ENCODE measurements around the gene STXBP4.

STXBP4 gene

GRCh38 chr17:55154101-55154500 lies 185.5 kb downstream of the STXBP4 start:
- DNase-seq, result no peak
- in situ Hi-C loops (cut with HindIII; ENCODE audit: low pct_ligation_motif_present, low pct_unique_long_range_greater_than_20kb, low sequenced_read_pairs), result no loop called here

- no peak for DNase-seq
- in situ Hi-C loops (cut with HindIII; ENCODE audit: low pct_ligation_motif_present, low pct_unique_long_range_greater_than_20kb, low sequenced_read_pairs), result no loop called here
Measured at GRCh38 chr17:55155856-55156560, 187.4 kb downstream of the STXBP4 start.

- DNase-seq, result no peak
- in situ Hi-C loops (cut with HindIII; ENCODE audit: low pct_ligation_motif_present, low pct_unique_long_range_greater_than_20kb, low sequenced_read_pairs), result no loop called here
Measured at GRCh38 chr17:55157165-55157564, 188.6 kb downstream of the STXBP4 start.

- DNase-seq, result no peak
- in situ Hi-C loops (cut with HindIII; ENCODE audit: low pct_ligation_motif_present, low pct_unique_long_range_greater_than_20kb, low sequenced_read_pairs), result no loop called here
Measured at GRCh38 chr17:55158439-55158838, 189.9 kb downstream of the STXBP4 start.

GRCh38 chr17:55159251-55159650 lies 190.7 kb downstream of the STXBP4 start:
- in situ Hi-C loops (cut with HindIII; ENCODE audit: low pct_ligation_motif_present, low pct_unique_long_range_greater_than_20kb, low sequenced_read_pairs), result no loop called here
- DNase-seq, result no peak

- in situ Hi-C loops (cut with HindIII; ENCODE audit: low pct_ligation_motif_present, low pct_unique_long_range_greater_than_20kb, low sequenced_read_pairs), result no loop called here
- DNase-seq, result no peak
Measured at GRCh38 chr17:55160501-55160900, 191.9 kb downstream of the STXBP4 start.

- peak; percentile 78 for DNase-seq
Measured at GRCh38 chr17:55161935-55162555, 193.5 kb downstream of the STXBP4 start.

GRCh38 chr17:55162556-55162946 lies 194.0 kb downstream of the STXBP4 start:
- in situ Hi-C loops (cut with HindIII; ENCODE audit: low pct_ligation_motif_present, low pct_unique_long_range_greater_than_20kb, low sequenced_read_pairs), result no loop called here
- DNase-seq, result no peak

More at GRCh38 chr17:55161935-55162555, 193.5 kb downstream of the STXBP4 start:
- in situ Hi-C loops (cut with HindIII; ENCODE audit: low pct_ligation_motif_present, low pct_unique_long_range_greater_than_20kb, low sequenced_read_pairs), result no loop called here

- DNase-seq, result no peak
- in situ Hi-C loops (cut with HindIII; ENCODE audit: low pct_ligation_motif_present, low pct_unique_long_range_greater_than_20kb, low sequenced_read_pairs), result no loop called here
Measured at GRCh38 chr17:55163408-55163807, 194.8 kb downstream of the STXBP4 start.

GRCh38 chr17:55166506-55166905 lies 197.9 kb downstream of the STXBP4 start:
- in situ Hi-C loops (cut with HindIII; ENCODE audit: low pct_ligation_motif_present, low pct_unique_long_range_greater_than_20kb, low sequenced_read_pairs), result no loop called here
- DNase-seq, result no peak

GRCh38 chr17:55167024-55167725 lies 198.6 kb downstream of the STXBP4 start:
- in situ Hi-C loops (cut with HindIII; ENCODE audit: low pct_ligation_motif_present, low pct_unique_long_range_greater_than_20kb, low sequenced_read_pairs), result no loop called here
- DNase-seq, result no peak

- in situ Hi-C loops (cut with HindIII; ENCODE audit: low pct_ligation_motif_present, low pct_unique_long_range_greater_than_20kb, low sequenced_read_pairs), result no loop called here
- no peak for DNase-seq
Measured at GRCh38 chr17:55168958-55169687, 200.6 kb downstream of the STXBP4 start.

GRCh38 chr17:55171634-55172328 lies 203.2 kb downstream of the STXBP4 start:
- in situ Hi-C loops (cut with HindIII; ENCODE audit: low pct_ligation_motif_present, low pct_unique_long_range_greater_than_20kb, low sequenced_read_pairs), result no loop called here
- no peak for DNase-seq

- in situ Hi-C loops (cut with HindIII; ENCODE audit: low pct_ligation_motif_present, low pct_unique_long_range_greater_than_20kb, low sequenced_read_pairs), result no loop called here
- no peak for DNase-seq
Measured at GRCh38 chr17:55172612-55173011, 204.0 kb downstream of the STXBP4 start.

GRCh38 chr17:55174133-55174532 lies 205.6 kb downstream of the STXBP4 start:
- in situ Hi-C loops (cut with HindIII; ENCODE audit: low pct_ligation_motif_present, low pct_unique_long_range_greater_than_20kb, low sequenced_read_pairs), result no loop called here
- DNase-seq, result no peak

GRCh38 chr17:55175788-55176427 lies 207.3 kb downstream of the STXBP4 start:
- DNase-seq, result no peak

GRCh38 chr17:55177159-55177854 lies 208.7 kb downstream of the STXBP4 start:
- peak; percentile 8 for DNase-seq
- in situ Hi-C loops (cut with HindIII; ENCODE audit: low pct_ligation_motif_present, low pct_unique_long_range_greater_than_20kb, low sequenced_read_pairs), result no loop called here

More at GRCh38 chr17:55175788-55176427, 207.3 kb downstream of the STXBP4 start:
- in situ Hi-C loops (cut with HindIII; ENCODE audit: low pct_ligation_motif_present, low pct_unique_long_range_greater_than_20kb, low sequenced_read_pairs), result no loop called here

GRCh38 chr17:55177855-55178217 lies 209.3 kb downstream of the STXBP4 start:
- DNase-seq, result no peak
- in situ Hi-C loops (cut with HindIII; ENCODE audit: low pct_ligation_motif_present, low pct_unique_long_range_greater_than_20kb, low sequenced_read_pairs), result no loop called here

Data from ACHN (cell line).